ENCODE data around the gene STK26. TPM values are rescaled to one million over a fixed set of nuclear protein-coding genes. Genes with fewer than 3 reads are reported as not detected.

STK26 gene
- total RNA-seq, 1 donor from 2014 or later, result 29.7 TPM

DNA sequence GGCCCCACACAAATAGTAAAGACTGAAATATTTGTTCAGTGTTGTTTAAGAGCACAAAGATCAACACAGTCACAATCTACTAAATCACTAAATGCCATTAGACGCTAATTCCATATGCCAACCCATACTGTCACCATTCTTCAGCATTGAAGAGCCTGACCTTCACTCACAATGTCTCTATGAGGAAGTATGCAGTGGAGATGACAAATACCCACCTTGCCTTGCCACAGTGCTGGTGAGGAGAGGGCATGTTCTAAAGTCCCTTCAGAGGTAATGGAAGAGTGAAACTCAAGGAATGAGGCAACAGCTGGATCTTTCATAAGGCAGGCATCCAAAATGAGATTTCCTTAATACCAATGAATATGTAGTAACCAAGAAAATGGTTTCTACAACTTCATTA, 54.3 kb downstream of the STK26 start:
- TF ChIP-seq CTCF (IDR thresholded peaks at IDR 0.05; ENCODE audit: unreplicated experiment), result no peak
- Mint-ChIP-seq H3K9me3 (ENCODE audit: unreplicated experiment) (no peaks in the 10 kb centered on the region), H3K4me3 (ENCODE audit: unreplicated experiment) (no peak overlapping the region), H3K36me3 (ENCODE audit: low read depth, unreplicated experiment) (no peaks in the 10 kb centered on the region), H3K27ac (ENCODE audit: unreplicated experiment) (no peak overlapping the region), H3K27me3 (ENCODE audit: unreplicated experiment) (no peaks in the 10 kb centered on the region), H3K4me1 (ENCODE audit: unreplicated experiment) (no peaks in the 10 kb centered on the region)
- no peak for DNase-seq (ENCODE audit: low spot score)

DNA sequence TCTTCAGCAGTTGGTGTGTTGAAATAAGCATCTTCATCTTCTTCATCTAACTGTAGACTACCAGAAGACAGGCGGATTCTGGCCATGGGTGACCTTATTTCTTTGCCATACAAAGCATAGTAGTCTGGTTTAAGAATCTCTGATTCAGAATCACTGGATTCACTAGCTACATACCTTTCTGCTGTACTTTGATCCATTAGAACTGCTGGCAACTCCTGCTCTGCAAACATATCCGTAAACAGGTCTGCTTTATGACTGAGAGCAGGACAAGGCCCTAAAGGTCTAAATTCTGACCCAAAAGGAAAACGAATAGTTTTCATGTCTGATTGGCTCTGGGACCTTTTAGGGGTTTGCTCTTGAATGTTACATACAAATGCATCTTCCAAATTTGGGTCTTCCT, 54.8 kb downstream of the STK26 start:
- no peak overlapping the region for H3K4me3 Mint-ChIP-seq (ENCODE audit: unreplicated experiment)
- no peak overlapping the region for H3K27ac Mint-ChIP-seq (ENCODE audit: unreplicated experiment)
- H3K36me3 Mint-ChIP-seq (ENCODE audit: low read depth, unreplicated experiment), result no peaks in the 10 kb centered on the region
- DNase-seq (ENCODE audit: low spot score), result no peak
- no peaks in the 10 kb centered on the region for H3K9me3 Mint-ChIP-seq (ENCODE audit: unreplicated experiment)
- TF ChIP-seq CTCF (IDR thresholded peaks at IDR 0.05; ENCODE audit: unreplicated experiment), result no peak
- no peaks in the 10 kb centered on the region for H3K27me3 Mint-ChIP-seq (ENCODE audit: unreplicated experiment)
- no peaks in the 10 kb centered on the region for H3K4me1 Mint-ChIP-seq (ENCODE audit: unreplicated experiment)

DNA sequence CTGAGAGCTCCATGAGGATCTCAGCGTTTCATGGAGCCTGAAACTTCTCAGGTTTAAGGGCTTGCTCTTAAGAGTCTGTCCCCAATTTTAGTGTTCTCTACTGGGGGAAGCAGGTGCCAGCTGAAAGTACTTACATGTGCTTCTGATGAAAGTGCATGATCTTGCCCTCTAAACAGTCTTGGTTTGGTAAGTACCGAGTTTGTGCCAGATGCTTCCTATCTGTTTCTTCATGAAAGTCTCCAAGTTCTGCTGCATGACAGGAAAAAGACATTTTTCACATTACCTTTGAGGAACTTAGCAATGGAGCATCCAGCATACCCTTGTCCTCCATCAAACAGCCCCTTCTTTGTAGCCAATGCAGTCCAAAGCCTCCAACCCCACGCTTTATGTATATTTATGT, 62.7 kb downstream of the STK26 start:
- no peak for TF ChIP-seq CTCF (IDR thresholded peaks at IDR 0.05; ENCODE audit: unreplicated experiment)
- Mint-ChIP-seq H3K36me3 (ENCODE audit: low read depth, unreplicated experiment) (no peaks in the 10 kb centered on the region), H3K9me3 (ENCODE audit: unreplicated experiment) (no peaks in the 10 kb centered on the region), H3K27me3 (ENCODE audit: unreplicated experiment) (no peaks in the 10 kb centered on the region), H3K27ac (ENCODE audit: unreplicated experiment) (no peak overlapping the region), H3K4me3 (ENCODE audit: unreplicated experiment) (no peak overlapping the region), H3K4me1 (ENCODE audit: unreplicated experiment) (peaks cover under 1% of the 10 kb centered on the region)
- no peak for DNase-seq (ENCODE audit: low spot score)

DNA sequence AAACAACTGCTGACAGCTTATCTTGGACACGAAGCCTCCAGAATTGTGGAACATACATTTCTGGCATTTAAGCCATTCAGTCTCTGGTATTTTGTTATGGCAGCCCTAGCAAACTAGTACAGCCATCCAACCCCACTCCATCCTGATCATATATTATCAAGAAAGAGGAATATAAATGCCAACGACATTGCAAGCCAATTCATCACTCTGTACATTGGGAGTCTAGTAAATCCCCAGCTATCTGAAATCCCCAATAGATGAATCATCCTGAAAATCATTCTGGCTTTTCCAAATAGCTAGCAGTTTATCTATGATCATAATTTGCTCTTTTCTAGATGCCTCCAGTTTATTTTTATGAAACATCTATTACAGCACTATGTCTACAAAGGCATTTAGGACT, 63.6 kb downstream of the STK26 start:
- Mint-ChIP-seq H3K36me3 (ENCODE audit: low read depth, unreplicated experiment) (no peaks in the 10 kb centered on the region), H3K27ac (ENCODE audit: unreplicated experiment) (no peak overlapping the region), H3K9me3 (ENCODE audit: unreplicated experiment) (no peaks in the 10 kb centered on the region), H3K27me3 (ENCODE audit: unreplicated experiment) (no peaks in the 10 kb centered on the region), H3K4me1 (ENCODE audit: unreplicated experiment) (peaks cover 3% of the 10 kb centered on the region), H3K4me3 (ENCODE audit: unreplicated experiment) (no peak overlapping the region)
- no peak for TF ChIP-seq CTCF (IDR thresholded peaks at IDR 0.05; ENCODE audit: unreplicated experiment)
- DNase-seq (ENCODE audit: low spot score), result no peak

DNA sequence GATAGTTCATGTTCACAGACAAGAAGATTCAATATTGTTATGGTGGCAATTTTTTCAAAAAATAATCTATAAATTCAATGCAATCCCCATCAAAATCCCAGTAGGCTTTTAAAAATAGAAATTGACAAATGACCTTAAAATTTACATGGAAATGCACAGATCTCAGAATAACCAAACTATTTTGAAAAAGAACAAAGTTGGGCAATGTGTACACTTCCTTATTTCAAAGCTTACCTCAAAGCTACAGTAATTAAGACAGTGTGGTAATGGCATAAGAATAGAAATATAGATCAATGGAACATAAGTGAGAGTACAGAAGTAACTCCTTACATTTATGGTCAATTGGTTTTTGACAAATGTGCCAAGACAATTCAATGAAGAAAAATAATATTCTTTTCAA, 65.8 kb downstream of the STK26 start:
- H3K27ac Mint-ChIP-seq (ENCODE audit: unreplicated experiment), result no peak overlapping the region
- no peaks in the 10 kb centered on the region for H3K36me3 Mint-ChIP-seq (ENCODE audit: low read depth, unreplicated experiment)
- no peak for DNase-seq (ENCODE audit: low spot score)
- TF ChIP-seq CTCF (IDR thresholded peaks at IDR 0.05; ENCODE audit: unreplicated experiment), result no peak
- no peaks in the 10 kb centered on the region for H3K9me3 Mint-ChIP-seq (ENCODE audit: unreplicated experiment)
- H3K27me3 Mint-ChIP-seq (ENCODE audit: unreplicated experiment), result no peaks in the 10 kb centered on the region
- peaks cover 9% of the 10 kb centered on the region for H3K4me1 Mint-ChIP-seq (ENCODE audit: unreplicated experiment)
- H3K4me3 Mint-ChIP-seq (ENCODE audit: unreplicated experiment), result no peak overlapping the region
